IMR-90 (cell line): ENCODE data around the gene SYT2.

Experiments used
- MXI1 ChIP-seq: IDR thresholded peaks from 2 replicates; pipeline ENCODE4 v1.6.1; 2012; ENCODE audit warnings: low read depth, mild to moderate bottlenecking, low read length, moderate library complexity, borderline replicate concordance
- RFX5 ChIP-seq: IDR thresholded peaks from 2 replicates; pipeline ENCODE4 v1.8.0; 2012; ENCODE audit warnings: low read depth, mild to moderate bottlenecking, low read length, moderate library complexity
- TF ChIP-seq, protein P1 (sequence below): conservative IDR thresholded peaks from 2 replicates; pipeline ENCODE4 v1.5.1; 2012; ENCODE audit warnings: mild to moderate bottlenecking, low read depth, low read length, improper control_type of control experiment

- TF ChIP-seq, protein P1, sequence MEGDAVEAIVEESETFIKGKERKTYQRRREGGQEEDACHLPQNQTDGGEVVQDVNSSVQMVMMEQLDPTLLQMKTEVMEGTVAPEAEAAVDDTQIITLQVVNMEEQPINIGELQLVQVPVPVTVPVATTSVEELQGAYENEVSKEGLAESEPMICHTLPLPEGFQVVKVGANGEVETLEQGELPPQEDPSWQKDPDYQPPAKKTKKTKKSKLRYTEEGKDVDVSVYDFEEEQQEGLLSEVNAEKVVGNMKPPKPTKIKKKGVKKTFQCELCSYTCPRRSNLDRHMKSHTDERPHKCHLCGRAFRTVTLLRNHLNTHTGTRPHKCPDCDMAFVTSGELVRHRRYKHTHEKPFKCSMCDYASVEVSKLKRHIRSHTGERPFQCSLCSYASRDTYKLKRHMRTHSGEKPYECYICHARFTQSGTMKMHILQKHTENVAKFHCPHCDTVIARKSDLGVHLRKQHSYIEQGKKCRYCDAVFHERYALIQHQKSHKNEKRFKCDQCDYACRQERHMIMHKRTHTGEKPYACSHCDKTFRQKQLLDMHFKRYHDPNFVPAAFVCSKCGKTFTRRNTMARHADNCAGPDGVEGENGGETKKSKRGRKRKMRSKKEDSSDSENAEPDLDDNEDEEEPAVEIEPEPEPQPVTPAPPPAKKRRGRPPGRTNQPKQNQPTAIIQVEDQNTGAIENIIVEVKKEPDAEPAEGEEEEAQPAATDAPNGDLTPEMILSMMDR = no peak
- no peak for TF ChIP-seq RFX5
- no peak for TF ChIP-seq MXI1
Measured at GRCh38 chr1:202728951-202729350, 18.7 kb upstream of the SYT2 start.
